Testis (tissue), 5 donors: Measurements from ENCODE around the gene LRRIQ4. TPM values are rescaled to one million over a fixed set of nuclear protein-coding genes. Genes with fewer than 3 reads are reported as not detected.

Experiments used
- DNase-seq: peaks from one replicate; pipeline ENCODE4 v3.0.0-alpha.2; 2019
- H3K27ac ChIP-seq, 2 donors: fragments of 200-600 bp; sonication (generic); one replicate each; pipeline ENCODE4 v1.5.1; 2019
- H3K27me3 ChIP-seq: fragments of 200-600 bp; sonication (generic); one replicate; pipeline ENCODE4 v1.5.1; 2019
- H3K36me3 ChIP-seq: fragments of 200-600 bp; sonication (generic); one replicate; pipeline ENCODE4 v1.5.1; 2017; ENCODE audit warnings: low read depth; ENCODE audit errors: missing control alignments
- H3K4me1 ChIP-seq: fragments of 200-600 bp; sonication (generic); one replicate; pipeline ENCODE4 v1.5.1; 2019
- H3K4me3 ChIP-seq, 2 donors: fragments of 200-600 bp; sonication (generic); one replicate each; pipeline ENCODE4 v1.5.1; 2017 to 2019
- H3K9me3 ChIP-seq: fragments of 200-600 bp; sonication (generic); one replicate; pipeline ENCODE4 v1.5.1; 2017
- CTCF ChIP-seq, 3 experiments: fragments of 450-650 bp in 2 of 3; fragments of 200-600 bp in 1 of 3; sonication (generic) in 1 of 3; IDR thresholded peaks; one replicate each; pipeline ENCODE4 v1.5.1; 2016 to 2019; ENCODE audit warnings: antibody characterized with exemption in 3 of 3, mild to moderate bottlenecking in 2 of 3, moderate library complexity in 1 of 3
- POLR2A ChIP-seq: fragments of 450-650 bp; IDR thresholded peaks from one replicate; pipeline ENCODE4 v1.6.1; 2017; ENCODE audit warnings: antibody characterized with exemption, mild to moderate bottlenecking, moderate library complexity
- WGBS, 2 donors: methylation state at CpG; one replicate each; pipeline ENCODE4 v1.1.5; 2018; 5-methylcytosine and 5-hydroxymethylcytosine counted together
- intact Hi-C: fragments of 100-400 bp; cut with DNase I; formaldehyde crosslinking; loops from one replicate; pipeline ENCODE4 v1.15.1; 2023; ENCODE audit warnings: low total_unique reads
- long read RNA-seq, 2 donors: transcript quantifications; one replicate each; lab custom pipeline, GENCODE V29; 2026
- polyA plus RNA-seq: library from polyadenylated mRNA; stranded (reverse); fragments of 350-450 nt; fragmentation: Illumina TruSeq; extraction: RNeasy Lipid Tissue Mini Kit (QIAGEN cat#74804); gene quantifications from one replicate; pipeline ENCODE4 v1.2.3, GENCODE V29; 2014; ENCODE audit warnings: low read depth, low replicate concordance; ENCODE audit not compliant: insufficient read depth
- total RNA-seq, 2 donors: library from RNA; depleted of rRNA; stranded (reverse); fragments of >200 nt; gene quantifications; one replicate each; pipeline ENCODE4 v1.2.3, GENCODE V29; 2016

LRRIQ4 gene
- total RNA-seq (1 to 10 TPM in 1 of 2 donors, under 1 TPM in 1; 0.68 to 1.3 TPM), polyA plus RNA-seq (3.4 TPM)
- long read RNA-seq, donor 1 = 0 reads
- long read RNA-seq, donor 2 = 0 reads

GRCh38 chr3:169812332-169813235 is at the start of gene LRRIQ4, which contains the start of gene LRRC34:
Gene LRRIQ4, plus strand, starts transcription at chr3:169812870. Its CDS starts 9,052 bp downstream, at chr3:169821922.
Gene LRRC34, minus strand, starts transcription at chr3:169812904. Its CDS starts 356 bp downstream, at chr3:169812548.
- H3K4me3 ChIP-seq = peak within 1 kb of the TSS; percentile 67 to 82
- H3K27me3 ChIP-seq = no peaks in the 10 kb centered on the region
- H3K36me3 ChIP-seq = no peaks in the 10 kb centered on the region
- H3K9me3 ChIP-seq = no peaks in the 10 kb centered on the region
- 10 to 13% methylated on average over 22 to 26 of the region's 56 CpGs for WGBS, 2 donors
- intact Hi-C loops = no loop called here
- DNase-seq = peak; percentile 89
- no peak for TF ChIP-seq POLR2A
- no peaks in the 10 kb centered on the region for H3K4me1 ChIP-seq
- H3K27ac ChIP-seq = peak within 1 kb of the TSS; percentile 36 to 76

DNA sequence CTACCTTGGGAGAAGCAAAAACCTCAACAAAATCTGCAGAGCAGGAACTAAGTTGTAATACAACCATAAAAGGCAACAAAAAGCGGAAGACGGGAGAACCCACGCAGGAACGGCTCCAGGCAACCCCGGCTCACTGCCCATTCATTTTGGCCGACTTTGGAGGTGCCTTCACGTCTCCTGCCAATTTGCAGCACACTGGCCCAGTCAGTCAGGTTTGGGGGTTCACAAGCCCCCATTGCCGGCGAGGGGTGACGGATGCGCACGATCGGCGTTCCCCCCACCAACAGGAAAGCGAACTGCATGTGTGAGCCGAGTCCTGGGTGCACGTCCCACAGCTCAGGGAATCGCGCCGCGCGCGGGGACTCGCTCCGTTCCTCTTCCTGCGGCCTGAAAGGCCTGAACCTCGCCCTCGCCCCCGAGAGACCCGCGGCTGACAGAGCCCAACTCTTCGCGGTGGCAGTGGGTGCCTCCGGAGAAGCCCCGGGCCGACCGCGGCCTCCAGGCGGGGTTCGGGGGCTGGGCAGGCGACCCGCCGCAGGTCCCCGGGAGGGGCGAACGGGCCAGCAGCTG is 48.3 kb upstream of the LRRIQ4 start:
- intact Hi-C loops = no loop called here
- Histone ChIP-seq H3K27me3 (no peaks in the 10 kb centered on the region), H3K9me3 (no peaks in the 10 kb centered on the region), H3K4me3 (peak overlapping the region; percentile 83 to 99), H3K27ac (peak overlapping the region; percentile 97 to 98), H3K4me1 (no peaks in the 10 kb centered on the region), H3K36me3 (no peaks in the 10 kb centered on the region)
- WGBS, 2 donors = 0% methylated on average over 8 to 25 of the region's 46 CpGs
- peak; percentile 81 for DNase-seq
- no peak for TF ChIP-seq CTCF (IDR thresholded peaks at IDR 0.05)
- TF ChIP-seq POLR2A = no peak

DNA sequence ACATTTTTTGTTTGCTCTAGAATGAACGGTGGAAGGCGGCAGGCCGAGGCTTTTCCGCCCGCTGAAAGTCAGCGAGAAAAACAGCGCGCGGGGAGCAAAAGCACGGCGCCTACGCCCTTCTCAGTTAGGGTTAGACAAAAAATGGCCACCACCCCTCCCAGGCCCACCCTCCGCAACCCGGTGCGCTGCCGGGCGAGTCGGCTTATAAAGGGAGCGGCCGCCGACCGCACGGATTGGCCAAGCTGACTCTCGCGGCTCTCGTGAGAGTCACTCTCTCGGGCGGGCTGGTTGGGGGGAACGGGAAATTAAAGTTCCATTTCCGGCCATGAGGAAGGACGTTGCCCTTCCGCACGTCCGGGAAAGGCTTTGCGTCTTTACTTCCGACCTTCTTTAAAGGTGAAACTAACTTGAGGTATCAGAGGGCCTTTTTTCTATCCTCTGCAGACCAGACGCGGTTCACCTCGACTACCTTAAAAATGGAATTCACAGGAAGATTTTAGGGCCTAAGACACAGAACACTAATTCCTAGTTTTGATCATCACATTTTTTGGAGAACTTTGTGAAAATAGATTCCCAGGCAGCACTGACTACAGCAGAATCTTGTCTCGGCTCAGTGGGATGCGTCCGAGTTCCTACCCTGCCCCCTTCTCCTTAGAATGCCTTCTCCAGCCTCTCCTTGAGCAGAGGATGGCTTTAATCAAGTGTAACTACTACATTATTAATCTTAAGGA is 47.6 kb upstream of the LRRIQ4 start, which contains the start of gene TERC:
Gene TERC, minus strand, starts transcription at position 179 of the 731 bp plus-strand sequence.
- Histone ChIP-seq H3K4me1 (no peaks in the 10 kb centered on the region), H3K36me3 (no peaks in the 10 kb centered on the region), H3K27me3 (no peaks in the 10 kb centered on the region), H3K9me3 (no peaks in the 10 kb centered on the region), H3K4me3 (peak within 1 kb of the TSS; percentile 83 to 99), H3K27ac (peak within 1 kb of the TSS; percentile 97 to 98)
- TF ChIP-seq CTCF (IDR thresholded peaks at IDR 0.05) = no peak
- peak; percentile 77 for TF ChIP-seq POLR2A
- 4 to 8% methylated on average over 7 to 42 of the region's 42 CpGs for WGBS, 2 donors
- intact Hi-C loops = no loop called here
- DNase-seq = peak; percentile 97

DNA sequence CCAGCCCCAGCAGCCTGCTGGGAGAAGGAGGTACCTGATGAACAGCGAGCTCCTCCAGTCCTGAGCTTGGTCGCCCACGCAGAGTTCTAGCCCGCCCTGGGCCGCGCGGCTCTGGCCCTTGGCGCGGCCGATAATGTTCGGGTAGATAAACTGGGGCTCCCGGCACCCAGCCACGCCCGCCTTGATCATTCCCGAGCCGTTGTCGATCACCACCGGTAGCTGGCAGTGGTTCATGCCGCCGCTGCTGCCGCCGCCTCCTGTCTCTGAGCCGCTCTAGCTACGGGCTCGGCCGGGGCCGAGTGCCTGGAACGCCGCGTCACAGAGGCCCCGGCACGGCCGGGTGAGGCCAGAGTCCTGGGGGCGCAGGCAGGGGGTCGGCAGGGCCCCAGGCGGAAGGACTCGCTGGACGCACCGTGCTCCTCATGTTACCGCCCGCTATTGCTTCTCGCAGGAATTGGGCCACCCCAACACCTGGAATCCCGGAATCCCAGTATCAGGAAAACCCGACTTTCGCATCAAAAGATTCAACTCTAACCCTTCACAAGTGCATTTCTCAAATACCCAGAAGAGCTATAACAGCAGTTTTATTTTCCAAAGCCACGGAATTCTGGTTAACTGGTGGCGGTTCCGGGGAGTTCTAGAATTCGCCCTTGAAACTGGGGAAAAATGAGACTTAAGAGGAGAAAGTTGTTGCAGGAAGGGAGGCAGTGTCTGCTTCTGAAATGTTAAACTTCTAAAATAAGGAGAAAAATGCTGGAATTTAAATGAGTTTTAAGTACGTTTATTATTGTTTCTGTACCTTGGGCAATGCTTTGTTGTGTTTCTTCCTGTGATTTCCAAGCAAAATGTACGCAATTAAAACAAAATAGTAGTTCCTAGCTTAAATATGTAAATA is 43.1 kb upstream of the LRRIQ4 start, which contains the start of gene ACTRT3:
Gene ACTRT3, minus strand, starts transcription at position 275 of the 895 bp plus-strand sequence. Its CDS starts 41 bp downstream, at position 234.
- Histone ChIP-seq H3K9me3 (no peaks in the 10 kb centered on the region), H3K27me3 (no peaks in the 10 kb centered on the region), H3K27ac (peak within 1 kb of the TSS; percentile 93 to 94), H3K36me3 (no peaks in the 10 kb centered on the region), H3K4me3 (peak within 1 kb of the TSS; percentile 70 to 86), H3K4me1 (peaks cover 5% of the 10 kb centered on the region)
- 2 to 3% methylated on average over 16 to 21 of the region's 51 CpGs for WGBS, 2 donors
- no peak for TF ChIP-seq POLR2A
- no peak for TF ChIP-seq CTCF (IDR thresholded peaks at IDR 0.05)
- DNase-seq = peak; percentile 75
- intact Hi-C loops = no loop called here
